ENCODE measurements around the gene HEG1. TPM values are rescaled to one million over a fixed set of nuclear protein-coding genes. Genes with fewer than 3 reads are reported as not detected.

Gene HEG1
- total and polyA plus RNA-seq, 2 of the 8 experiments (the other 6 are each of a cell fraction or from before 2014, with no cell fraction given): 5.3 to 9.7 TPM

DNA sequence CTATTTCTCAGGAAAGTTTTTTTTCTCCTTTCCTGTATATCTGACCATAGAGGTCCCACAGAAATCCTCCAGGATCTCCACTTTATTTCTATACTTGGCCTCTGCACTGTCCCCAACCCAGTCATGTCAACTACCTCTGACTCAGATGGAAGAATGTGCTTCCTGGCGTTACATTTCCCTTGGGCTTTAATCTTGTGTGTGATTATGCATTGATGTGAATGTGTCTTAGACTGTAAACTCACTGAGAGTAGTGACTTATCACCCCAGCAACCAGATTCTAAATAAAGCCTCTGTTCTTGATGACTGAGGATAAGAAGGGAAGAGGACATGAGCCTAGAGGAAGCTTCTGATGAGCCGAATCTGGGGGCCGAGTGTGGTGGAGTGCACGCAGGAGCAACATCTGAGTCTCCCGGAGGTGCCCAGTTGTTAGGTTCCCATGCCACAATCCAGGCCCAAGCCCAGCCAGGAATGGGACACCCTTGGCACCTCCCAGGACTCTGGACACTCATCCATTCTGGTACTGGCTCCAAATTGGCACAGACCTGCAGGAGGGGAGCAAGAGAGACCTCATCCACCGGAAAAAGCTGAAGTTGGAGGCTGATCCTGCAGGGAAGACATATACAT lies 32.1 kb upstream of the HEG1 start (continued):
- TF ChIP-seq YY1 (IDR thresholded peaks at IDR 0.05; ENCODE audit: low read depth, low read length): no peak
- no peak for TF ChIP-seq HDAC2 (IDR thresholded peaks at IDR 0.05; ENCODE audit: borderline replicate concordance in 1 of 2, low read depth in 2 of 2, low read length in 2 of 2)
- no peak for TF ChIP-seq TEAD4 (IDR thresholded peaks at IDR 0.05; ENCODE audit: low read depth, low read length)
- TF ChIP-seq EGR1 (IDR thresholded peaks at IDR 0.05; ENCODE audit: borderline replicate concordance, low read depth, low read length): no peak
- TF ChIP-seq SP4 (IDR thresholded peaks at IDR 0.05; ENCODE audit: low read length): no peak
- TF ChIP-seq, protein P1, sequence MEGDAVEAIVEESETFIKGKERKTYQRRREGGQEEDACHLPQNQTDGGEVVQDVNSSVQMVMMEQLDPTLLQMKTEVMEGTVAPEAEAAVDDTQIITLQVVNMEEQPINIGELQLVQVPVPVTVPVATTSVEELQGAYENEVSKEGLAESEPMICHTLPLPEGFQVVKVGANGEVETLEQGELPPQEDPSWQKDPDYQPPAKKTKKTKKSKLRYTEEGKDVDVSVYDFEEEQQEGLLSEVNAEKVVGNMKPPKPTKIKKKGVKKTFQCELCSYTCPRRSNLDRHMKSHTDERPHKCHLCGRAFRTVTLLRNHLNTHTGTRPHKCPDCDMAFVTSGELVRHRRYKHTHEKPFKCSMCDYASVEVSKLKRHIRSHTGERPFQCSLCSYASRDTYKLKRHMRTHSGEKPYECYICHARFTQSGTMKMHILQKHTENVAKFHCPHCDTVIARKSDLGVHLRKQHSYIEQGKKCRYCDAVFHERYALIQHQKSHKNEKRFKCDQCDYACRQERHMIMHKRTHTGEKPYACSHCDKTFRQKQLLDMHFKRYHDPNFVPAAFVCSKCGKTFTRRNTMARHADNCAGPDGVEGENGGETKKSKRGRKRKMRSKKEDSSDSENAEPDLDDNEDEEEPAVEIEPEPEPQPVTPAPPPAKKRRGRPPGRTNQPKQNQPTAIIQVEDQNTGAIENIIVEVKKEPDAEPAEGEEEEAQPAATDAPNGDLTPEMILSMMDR (IDR thresholded peaks at IDR 0.05; ENCODE audit: control extremely low read depth in 1 of 3, insufficient read depth in 1 of 3, low read depth in 1 of 3, low read length in 3 of 3): no peak
- no peak for TF ChIP-seq GTF2F1 (IDR thresholded peaks at IDR 0.05; ENCODE audit: borderline replicate concordance, low read depth, low read length)
- TF ChIP-seq RXRA (IDR thresholded peaks at IDR 0.05; ENCODE audit: insufficient read depth, low read depth, low read length): no peak

All from H1 (cell line).